GM19372 (cell line): ENCODE data around the gene GRIN2A.

Experiments used
- ATAC-seq: cut with Tn5 transposase; IDR thresholded peaks from one replicate; pipeline ENCODE4 v1.9.1; 2021; ENCODE audit warnings: mild to moderate bottlenecking, low read depth, moderate library complexity; ENCODE audit not compliant: unreplicated experiment

Gene GRIN2A

DNA sequence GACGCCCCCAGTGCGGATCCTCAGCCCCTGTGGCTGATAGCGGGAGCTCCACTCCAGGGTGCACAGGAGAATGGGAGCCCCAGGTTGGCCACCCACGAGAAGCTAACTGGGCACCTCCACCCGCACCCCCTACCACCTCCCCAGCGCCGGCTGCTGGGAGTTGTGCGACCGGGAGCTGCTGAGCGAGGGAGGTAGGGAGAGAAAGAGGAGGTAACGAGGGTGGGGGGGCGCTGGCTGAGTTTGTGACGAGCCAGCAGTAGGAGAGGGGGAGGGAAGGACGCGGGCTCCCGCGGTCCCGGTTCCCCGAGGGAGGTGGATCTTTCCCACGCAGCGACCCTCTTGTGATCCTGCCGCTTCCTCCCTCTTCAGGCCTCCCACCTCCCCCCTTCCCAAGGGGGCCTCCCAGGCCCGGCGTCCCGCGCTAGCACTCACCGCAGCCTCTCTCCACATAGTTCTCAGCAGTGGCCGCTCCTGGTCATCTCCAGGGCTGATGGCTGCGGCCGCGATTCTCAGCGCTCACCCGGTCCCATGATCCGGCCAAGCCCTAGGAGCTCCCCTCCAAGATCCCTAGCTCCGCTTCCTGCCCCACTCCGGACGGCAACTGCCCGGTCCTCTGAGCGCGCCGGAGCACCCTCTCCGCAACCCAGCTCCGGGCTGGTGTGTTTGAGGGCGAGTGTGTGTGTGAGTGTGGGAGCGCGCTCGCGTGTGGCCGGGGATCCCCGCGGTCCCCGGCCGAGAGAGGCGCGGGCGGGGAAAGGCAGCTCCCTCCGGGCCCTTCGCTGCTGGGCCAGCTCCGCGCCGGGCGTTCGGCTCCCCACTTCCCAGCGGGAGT, at the start of gene GRIN2A:
GRIN2A (minus strand) TSS at position 207 of the 832 bp plus-strand sequence. CDS start 2,017 bp downstream, outside the sequence.
- no peak for ATAC-seq

DNA sequence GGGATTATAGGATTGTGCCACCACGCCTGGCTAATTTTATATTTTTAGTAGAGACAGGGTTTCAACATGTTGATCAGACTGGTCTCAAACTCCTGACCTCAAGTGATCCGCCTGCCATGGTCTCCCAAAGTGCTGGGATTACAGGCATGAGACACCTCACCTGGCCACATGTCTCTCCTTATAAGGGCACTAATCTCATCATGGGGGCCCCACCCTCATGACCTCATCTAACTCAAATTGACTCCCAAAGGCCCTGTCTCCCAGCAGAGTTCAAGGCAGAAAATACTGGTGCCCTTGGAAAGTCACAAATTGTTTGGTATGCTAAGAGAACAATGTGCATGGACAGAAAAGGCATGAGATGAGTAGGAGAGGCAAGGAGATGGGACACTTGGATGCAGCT, 49.3 kb upstream of the GRIN2A start:
- no peak for ATAC-seq

DNA sequence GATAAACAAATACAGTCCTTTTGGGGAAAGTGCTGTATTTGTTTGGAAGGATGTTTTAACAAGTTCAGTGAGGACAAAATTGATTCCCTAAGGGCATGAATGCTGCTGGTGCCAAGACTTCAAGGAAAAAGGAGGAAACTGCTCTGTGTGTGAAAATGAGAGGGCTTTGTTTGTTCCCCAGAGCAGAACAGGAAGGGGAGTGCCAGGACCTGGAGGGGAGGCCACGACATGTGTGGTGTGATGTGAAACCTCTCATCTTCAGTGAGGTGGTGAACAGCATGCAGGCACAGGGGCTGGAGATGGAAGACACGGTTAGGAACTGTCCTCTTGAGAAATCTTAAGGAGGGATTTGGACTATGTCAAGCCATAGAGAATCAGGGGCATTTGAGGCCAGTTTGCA, 46.6 kb upstream of the GRIN2A start:
- peak; percentile 74 for ATAC-seq

DNA sequence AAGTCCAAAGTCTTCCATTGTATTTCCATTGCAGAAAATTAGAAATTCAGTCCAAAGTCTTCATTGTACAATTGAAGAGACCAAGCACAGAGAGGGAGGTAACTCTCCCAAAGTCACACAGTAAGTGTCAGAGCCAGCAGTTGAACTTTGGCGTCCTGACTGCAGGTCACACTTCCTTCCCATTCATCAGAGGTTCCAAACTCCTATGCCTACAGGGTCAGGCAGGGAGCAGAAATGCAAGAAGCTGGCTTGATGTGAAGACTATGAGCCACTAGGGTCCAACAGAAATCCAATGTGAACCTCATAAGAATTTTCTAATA, 44.7 kb upstream of the GRIN2A start:
- no peak for ATAC-seq

DNA sequence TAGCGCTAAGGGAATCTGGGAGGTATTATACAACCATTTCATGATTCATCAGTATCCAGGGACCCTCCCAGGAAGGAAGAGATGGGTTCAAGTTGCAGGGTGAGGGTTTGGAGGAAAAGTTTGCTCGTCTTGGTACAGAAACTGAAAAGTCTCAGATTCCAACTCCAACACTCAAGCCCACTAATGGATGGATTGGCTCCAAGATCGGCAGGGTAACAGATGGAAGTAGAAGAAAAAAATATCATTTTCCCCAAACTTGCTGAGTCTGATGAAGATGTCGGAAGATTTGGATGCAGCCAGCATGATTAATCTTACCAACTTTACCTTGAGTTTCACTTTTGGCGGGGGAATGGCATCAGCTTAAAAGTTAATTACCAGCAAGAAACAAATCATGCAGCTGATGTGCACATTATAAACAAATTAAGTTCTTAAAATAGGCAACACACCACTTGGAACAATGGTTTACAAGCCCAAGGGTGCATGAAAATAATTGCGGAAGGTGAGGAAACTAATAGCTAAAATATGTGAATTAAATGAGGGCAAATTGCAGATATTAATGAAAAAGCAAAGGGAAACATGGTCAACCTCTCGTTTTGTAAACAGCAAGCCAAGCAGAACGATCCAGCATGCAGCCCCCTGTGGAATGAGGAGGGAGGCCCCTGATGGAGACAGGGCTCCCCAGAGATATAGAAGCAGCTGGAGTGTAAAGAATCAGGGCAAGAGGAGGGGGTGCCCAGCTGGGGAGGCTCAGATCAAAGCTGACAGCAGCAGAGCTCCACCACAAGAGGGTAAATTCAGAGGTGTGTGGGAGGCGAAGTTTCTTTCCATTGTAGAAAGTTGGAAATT, 44.1 kb upstream of the GRIN2A start:
- no peak for ATAC-seq

DNA sequence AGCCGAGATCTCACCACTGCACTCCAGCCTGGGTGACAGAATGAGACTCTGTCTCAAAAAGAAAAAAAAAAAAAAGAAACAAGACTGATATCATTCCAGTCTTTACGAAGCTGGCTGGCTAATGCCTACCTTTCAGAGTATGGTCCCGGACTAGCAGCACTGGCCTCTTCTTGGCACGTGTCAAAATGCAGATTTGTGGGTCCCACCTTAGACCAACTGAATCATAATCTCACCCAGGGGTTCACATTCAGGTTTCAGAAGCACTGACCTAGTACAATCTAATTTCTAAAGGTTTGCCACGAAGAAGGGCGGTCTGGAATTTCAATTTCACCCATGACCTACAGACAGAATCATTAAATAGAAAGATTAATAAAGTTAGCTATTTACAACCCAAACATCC, 43.4 kb upstream of the GRIN2A start:
- ATAC-seq = no peak

DNA sequence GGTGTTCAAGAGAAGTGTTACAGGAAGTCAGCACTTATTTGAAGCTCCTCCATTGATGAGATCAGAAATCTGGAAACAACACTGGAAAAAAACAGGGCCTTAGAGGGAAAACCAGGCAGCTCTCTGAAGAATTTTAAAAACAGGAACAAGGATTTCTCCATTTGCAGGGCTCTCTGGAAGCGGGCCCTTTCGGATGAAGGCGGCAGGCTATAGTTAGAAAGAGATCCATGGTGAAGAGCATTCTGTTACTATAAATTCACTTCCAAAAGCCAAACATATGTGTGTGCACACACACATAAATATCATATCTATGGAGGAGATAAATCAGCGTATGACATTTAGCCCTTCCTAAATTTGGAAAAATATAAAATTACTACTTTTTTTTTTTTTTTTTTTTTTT, 42.6 kb upstream of the GRIN2A start:
- ATAC-seq = no peak

DNA sequence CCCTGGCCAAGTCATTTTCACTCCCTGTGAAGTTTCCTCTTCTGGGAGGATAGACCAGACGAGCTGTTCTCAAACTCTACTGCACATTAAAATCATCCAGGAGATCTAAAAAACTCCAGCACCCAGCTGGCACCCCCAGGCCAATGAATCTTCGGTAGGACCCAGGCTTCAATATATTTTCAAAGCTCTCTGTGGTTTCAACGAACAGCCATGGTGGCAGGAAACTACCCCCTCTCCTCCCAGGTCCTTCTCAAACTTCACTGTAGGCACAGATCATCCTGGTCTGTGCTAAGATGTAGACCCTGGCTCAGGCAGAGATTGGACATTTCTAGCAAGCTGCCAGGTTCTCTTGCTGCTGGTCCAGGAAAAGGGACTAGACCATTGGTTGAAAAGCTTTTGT, 38.7 kb upstream of the GRIN2A start:
- no peak for ATAC-seq

DNA sequence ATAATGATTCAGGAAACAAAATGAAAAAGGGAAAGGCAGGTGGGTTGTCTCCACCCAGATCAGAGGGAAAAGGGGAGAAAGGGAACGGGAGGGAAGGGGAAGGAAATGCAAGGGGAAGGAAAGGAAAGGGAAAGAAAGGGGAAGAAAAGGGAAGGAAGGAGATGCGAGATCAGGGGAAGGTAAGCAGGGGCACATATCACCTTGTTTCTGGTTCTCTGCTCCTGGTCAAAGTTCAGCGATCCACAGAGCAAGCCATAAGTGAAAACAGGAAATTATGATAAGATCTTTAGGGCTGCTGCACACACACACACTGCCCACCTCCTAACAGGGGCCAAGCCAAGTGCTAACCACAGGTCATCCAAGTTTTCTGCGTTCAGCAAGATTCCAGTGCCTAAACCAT, 37.5 kb upstream of the GRIN2A start:
- ATAC-seq = no peak

DNA sequence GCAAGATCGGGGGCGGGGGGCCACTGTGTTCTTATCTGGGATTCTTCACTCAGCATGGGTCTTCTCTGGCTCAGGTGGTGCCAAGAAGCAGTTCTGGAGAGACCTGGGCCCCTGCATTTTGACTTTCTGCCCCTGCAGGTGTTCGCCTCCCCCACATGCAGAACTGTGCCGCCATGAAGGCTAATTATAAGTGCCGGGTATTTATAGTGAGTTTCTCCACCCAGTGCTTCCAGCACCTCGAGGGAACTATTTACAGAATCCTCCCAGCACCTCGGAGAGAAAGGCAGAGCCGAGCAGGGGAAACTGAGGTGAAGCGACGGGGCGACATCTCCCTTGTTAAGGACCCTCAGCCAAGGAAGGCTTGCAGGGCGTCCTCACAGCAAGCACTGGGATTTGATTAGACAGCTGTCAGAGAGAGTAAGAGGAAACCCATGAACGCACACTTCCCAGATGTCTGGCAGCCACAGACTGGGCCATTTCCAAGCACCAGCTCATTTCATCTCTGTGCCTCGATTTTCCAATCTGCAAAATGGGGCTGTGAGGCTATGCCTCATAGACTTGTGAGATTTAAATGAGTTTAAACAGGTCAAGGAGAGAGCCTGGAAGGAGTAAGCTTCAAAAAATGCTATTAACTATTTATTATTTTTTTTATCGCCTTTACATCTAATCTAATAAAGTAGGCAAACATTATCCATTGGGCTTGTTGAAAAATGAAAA, 36.4 kb upstream of the GRIN2A start:
- no peak for ATAC-seq

DNA sequence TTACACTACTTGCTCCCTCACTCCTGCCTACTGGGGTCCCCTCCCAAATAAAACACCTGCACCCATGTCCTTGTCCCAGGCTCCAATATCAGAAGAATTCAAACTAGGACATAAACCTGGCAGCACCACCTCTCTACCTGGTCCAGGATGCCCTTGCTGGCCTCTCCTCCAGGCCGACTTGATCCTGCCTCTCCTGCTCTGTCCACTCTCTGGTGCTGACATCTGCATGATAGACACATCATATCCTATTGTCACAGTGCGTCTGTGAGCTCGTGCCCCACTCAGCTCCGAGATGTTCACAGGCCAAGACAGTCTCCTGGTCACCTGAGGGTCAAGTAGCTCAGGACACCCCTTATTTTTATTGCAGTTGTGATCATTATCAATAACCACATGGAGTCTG, 31.5 kb upstream of the GRIN2A start:
- ATAC-seq = no peak

DNA sequence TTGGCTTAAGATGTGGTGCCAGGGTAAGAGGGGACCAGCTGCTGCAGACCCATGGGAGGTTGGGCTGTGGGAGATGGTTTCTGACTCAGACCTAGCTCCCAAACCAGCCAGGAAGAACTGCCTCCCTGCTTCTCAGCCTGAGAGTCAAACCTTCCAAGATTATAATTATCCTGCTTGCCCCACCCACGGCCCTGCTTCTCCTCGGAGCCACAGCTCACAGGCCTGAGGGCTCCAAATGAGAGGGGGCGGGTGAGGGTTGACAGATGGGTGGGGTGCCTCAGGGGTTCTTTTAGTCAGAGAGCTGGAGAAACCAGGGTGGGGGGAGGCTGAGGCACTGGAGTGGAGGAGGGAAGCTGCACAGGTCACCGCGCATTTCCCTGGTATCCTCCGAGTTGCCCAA, 28.7 kb upstream of the GRIN2A start:
- ATAC-seq = no peak

DNA sequence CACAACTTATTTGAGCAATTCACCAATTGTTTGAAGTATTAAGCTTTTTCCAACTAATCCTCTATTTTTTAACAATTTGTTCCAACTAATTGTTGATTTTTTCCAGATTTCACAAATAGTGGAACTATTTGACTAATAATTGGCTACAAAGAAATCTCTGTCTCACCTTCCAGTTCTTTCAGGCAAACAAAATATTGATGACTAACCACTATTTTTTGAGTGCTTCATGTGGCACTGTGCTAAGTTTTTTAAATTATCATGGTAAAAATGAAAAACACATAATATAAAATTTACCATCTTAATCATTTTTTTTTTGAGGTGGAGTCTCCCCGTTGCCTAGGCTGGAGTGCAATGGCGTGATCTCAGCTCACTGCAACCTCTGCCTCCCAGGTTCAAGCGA, 24.6 kb upstream of the GRIN2A start:
- no peak for ATAC-seq

DNA sequence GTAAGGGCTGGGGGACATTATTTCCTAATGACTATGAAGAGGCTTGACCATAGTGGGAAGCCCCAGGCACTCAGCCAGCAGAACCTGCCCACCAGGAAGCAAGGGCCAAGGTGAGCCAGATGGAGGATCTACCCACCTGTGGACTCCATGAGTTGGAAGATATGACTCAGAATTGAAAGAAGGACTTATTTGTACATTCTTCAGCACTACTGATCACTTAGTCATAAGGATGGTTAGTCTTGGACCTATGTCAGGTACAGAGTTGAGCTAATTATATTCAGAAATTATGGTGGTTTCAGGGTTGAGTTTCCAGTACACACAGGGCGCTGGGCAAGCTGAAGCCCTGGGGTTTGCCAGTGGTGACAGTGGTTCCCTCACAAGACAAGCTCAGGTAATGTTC, 24.0 kb upstream of the GRIN2A start:
- ATAC-seq = peak; percentile 66

DNA sequence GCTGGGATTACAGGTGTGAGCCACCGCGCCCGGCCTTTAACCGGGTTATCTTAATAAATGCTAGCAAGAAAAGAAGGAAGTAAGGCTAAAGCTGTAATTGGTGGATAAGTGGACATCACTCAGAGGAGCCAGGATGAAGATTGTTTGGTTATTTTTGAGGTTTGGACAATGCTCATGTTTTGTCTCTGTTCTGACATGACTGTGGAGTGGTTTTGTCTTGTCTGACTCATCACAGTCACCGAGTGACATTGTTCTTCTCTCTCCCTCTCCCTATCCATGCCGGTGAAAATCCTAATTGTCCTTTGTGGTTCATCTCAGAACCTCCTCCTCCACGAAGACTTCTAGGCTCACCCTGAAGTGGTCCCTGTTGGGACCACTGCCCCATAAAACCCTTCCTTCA, 23.5 kb upstream of the GRIN2A start:
- ATAC-seq = peak; percentile 35

DNA sequence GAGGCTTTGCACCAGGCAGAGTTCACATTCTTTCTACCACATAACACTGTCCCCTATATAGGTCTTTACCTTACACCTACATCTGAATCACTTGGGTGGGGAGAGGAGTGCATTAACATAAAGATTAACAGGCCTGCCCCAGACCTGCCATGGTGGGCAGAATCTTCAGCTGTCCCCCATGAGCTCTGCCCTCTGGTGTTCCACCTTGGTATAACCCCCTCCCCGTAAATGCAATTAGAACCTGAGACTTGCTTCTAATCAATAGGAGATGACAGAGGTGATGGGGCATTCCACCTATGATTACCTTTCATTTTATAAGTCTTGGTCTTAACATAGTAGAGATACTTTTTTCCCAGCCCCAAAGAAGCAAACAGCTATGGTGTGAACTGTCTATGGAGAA, 20.4 kb upstream of the GRIN2A start:
- ATAC-seq = no peak

DNA sequence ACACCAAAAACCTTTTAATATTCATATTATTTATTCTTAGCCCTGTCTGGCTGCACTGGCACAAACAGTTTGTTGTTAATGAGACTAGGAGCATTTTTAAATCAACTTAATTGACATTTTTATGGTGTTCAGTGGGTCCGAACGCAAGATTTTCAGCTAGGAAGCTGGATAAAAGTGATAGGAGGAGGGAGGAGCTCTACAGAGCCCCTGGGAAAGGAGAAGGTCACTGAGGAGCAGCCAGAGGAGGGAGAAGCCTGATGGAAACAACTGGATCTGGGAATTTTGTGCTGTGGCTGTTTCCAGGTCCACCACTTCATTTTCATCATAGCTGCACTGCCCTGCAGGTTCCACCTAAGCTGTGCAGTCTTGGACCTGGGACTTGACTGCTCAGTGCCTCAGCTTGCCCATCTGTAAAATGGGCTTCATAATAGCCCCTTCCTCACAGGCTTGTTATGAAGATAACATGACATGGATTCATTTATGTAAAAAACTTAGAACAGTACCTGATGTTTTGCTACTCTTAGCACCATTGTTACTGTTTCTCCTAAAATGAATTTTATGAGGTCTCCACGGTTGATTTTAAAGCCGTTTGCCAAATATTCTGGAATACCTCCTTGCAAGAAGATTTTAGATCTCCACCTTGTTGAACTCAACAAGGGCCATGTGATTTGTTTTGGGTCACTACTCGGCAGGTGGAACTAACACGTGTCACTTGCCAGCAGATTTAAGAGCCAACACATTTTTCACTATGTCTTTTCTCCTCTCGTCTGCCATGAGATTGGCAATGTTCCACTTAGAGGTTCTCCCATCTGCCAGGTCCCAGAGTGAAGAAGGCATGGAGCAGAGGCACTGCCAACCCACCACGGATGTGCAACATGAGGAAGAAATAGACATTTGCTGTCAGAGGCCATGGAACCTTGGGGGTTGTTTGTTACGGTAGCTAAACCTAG, 18.7 kb upstream of the GRIN2A start:
- ATAC-seq = no peak

DNA sequence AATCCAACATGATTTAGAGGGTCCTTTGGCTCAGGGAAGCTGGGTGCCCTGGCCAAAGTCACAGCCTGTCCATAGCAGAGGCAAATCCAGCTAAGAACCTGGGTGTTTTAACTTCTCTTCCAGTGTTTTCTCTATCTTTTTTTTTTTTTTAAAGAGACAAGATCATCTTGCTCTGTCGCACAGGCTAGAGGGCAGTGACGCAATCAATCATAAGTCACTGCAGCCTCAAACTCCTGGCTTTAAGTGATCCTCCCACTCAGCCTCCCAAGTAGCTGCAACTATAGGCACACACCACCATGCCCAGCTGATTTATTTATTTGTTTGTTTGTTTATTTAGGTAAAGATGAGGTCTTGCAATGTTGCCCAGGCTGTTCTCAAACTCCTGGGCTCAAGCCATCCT, 14.8 kb upstream of the GRIN2A start:
- no peak for ATAC-seq

DNA sequence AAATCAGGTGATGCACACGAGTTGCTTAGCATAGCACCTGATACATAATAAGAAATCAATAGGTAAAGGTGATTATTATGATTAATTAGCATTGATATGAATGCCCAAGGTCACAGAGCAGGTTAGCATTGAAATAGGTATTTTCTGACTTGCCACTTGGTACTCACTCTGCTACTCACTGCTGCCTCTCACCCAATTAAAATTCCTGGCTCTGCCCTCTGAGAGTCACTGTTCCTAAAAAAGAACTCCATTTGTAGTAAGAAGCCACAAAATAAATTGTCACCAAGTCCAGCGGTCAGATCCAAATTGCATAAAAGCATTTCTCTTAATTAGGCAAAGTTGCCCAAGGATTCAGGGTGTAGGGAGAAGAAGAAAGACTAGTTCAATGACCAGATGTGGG, 8.9 kb upstream of the GRIN2A start:
- no peak for ATAC-seq

DNA sequence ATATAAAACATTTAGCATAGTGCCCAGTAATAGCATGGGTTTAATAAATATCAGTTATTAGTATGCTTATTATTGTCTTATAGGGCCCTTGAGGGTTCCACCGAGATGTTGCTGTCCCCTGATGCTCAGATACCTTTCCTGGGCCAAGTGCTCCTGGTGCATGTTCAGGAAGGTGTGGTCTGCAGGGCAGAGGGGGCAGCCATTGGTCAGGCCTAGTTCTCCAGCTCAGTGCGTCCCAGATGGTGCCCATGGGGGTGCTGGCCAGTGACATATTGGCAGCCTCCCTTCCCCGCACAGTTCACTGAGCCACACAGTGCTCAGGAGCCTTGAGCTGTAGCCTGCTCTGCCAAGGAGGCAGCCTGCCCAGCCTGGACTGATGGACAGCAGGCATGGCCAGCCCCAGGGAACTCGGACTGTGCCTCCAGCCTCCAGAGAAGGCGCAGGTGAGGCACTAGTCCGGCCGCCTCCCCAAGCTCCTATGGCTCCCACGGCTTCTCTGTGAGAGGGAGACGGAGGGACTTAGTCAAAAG, 7.7 kb upstream of the GRIN2A start:
- ATAC-seq = no peak
